GM12878 (cell line): ENCODE measurements around the gene TGFB1. TPM values are rescaled to one million over a fixed set of nuclear protein-coding genes. Genes with fewer than 3 reads are reported as not detected.

ENCODE experiments used
- ATAC-seq: fragments of 200-7000 bp; cut with Tn5 transposase; 3 replicates; pipeline ENCODE4 v1.9.1; 2020; ENCODE audit warnings: mild to moderate bottlenecking, moderate library complexity
- BruUV-seq: library from RNA; stranded (reverse); fragments of 400-500 nt; replicated peaks from 2 replicates; lab custom pipeline; 2021; lab: Mats Ljungman, UMichigan
- CTCF ChIA-PET: fragments of 300-600 bp; sonication (Branson Sonifier 250); formaldehyde crosslinking; extraction: SDS; loops from one replicate; lab custom pipeline; 2021; ENCODE audit warnings: inconsistent platforms; lab: Yijun Ruan, JAX
- POLR2A ChIA-PET: fragments of 350-600 bp; formaldehyde crosslinking; extraction: SDS; loops from one replicate; lab custom pipeline; 2021; ENCODE audit warnings: inconsistent platforms; lab: Charles Lee
- RAD21 ChIA-PET: fragments of 300-600 bp; sonication (Branson Sonifier 250); formaldehyde crosslinking; loops from one replicate; lab custom pipeline; 2023; ENCODE audit warnings: antibody characterized with exemption; ENCODE audit not compliant: unreplicated experiment; lab: Charles Lee
- SMC1A ChIA-PET: fragments of 300-600 bp; sonication (Branson Sonifier 250); formaldehyde crosslinking; loops from one replicate; lab custom pipeline; 2023; ENCODE audit not compliant: unreplicated experiment, uncharacterized antibody; lab: Charles Lee
- DNase-seq: peaks from one replicate; pipeline ENCODE4 v3.0.0-alpha.2; 2011; ENCODE audit warnings: low read depth, low spot score
- FAIRE-seq: peaks from 3 replicates; lab custom pipeline; 2011; peaks lifted over from hg19 to GRCh38; lab: Jason Lieb, UNC
- H2AFZ ChIP-seq: 2 replicates; pipeline ENCODE4 v1.6.0; 2011; ENCODE audit warnings: low read depth, low read length, control low read depth; ENCODE audit not compliant: control insufficient read depth
- H3K27ac ChIP-seq: 2 replicates; pipeline ENCODE4 v1.5.1; 2011; ENCODE audit warnings: control low read depth; ENCODE audit not compliant: control insufficient read depth, insufficient read depth
- H3K27me3 ChIP-seq, 2 experiments: replicated peaks in 1 of 2; 2 replicates each; pipeline versions ENCODE4 v1.6.0 to v1.6.1; 2011; ENCODE audit warnings: low read length in 1 of 2; ENCODE audit not compliant: control insufficient read depth in 2 of 2, insufficient read depth in 2 of 2
- H3K36me3 ChIP-seq, 2 experiments: 2 replicates each; pipeline ENCODE4 v1.5.1; 2011; ENCODE audit warnings: low read length in 1 of 2; ENCODE audit not compliant: control insufficient read depth in 2 of 2, insufficient read depth in 2 of 2
- H3K4me1 ChIP-seq: 2 replicates; pipeline ENCODE4 v1.6.1; 2011; ENCODE audit warnings: mild to moderate bottlenecking, low read length, moderate library complexity, mixed read lengths; ENCODE audit not compliant: control insufficient read depth, insufficient read depth
- H3K4me2 ChIP-seq: 2 replicates; pipeline ENCODE4 v1.6.0; 2011; ENCODE audit warnings: control low read depth; ENCODE audit not compliant: control insufficient read depth, insufficient read depth
- H3K4me3 ChIP-seq: fragments of 200-600 bp; sonication (generic); 2 replicates; pipeline ENCODE4 v1.5.1; 2016
- H3K79me2 ChIP-seq: 2 replicates; pipeline ENCODE4 v1.6.0; 2011; ENCODE audit warnings: low read length; ENCODE audit not compliant: control insufficient read depth, insufficient read depth
- H3K9ac ChIP-seq: 2 replicates; pipeline ENCODE4 v1.8.0; 2011; ENCODE audit warnings: low read length, control low read depth, mixed read lengths; ENCODE audit not compliant: control insufficient read depth, insufficient read depth
- H3K9me3 ChIP-seq: replicated peaks from 3 replicates; pipeline ENCODE4 v1.5.1; 2011; ENCODE audit warnings: mild to moderate bottlenecking, low read length; ENCODE audit not compliant: control insufficient read depth, insufficient read depth
- H4K20me1 ChIP-seq: 2 replicates; pipeline ENCODE4 v1.6.0; 2011; ENCODE audit not compliant: control insufficient read depth, insufficient read depth
- ATF2 ChIP-seq: IDR thresholded peaks from 2 replicates; pipeline ENCODE4 v1.6.1; 2012; ENCODE audit warnings: low read length, inconsistent platforms
- ATF7 ChIP-seq: fragments of 450-650 bp; IDR thresholded peaks from 2 replicates; pipeline ENCODE4 v1.6.1; 2016; ENCODE audit warnings: low read depth, mild to moderate bottlenecking
- BHLHE40 ChIP-seq, 2 experiments: fragments of 450-650 bp in 1 of 2; IDR thresholded peaks; 2 replicates each; pipeline ENCODE4 v1.6.1; 2011 to 2017; ENCODE audit warnings: low read depth in 2 of 2, borderline replicate concordance in 1 of 2, improper control_type of control experiment in 1 of 2, low read length in 1 of 2, mild to moderate bottlenecking in 1 of 2
- CBX3 ChIP-seq: fragments of 200-600 bp; sonication (generic); IDR thresholded peaks from 2 replicates; pipeline ENCODE4 v1.6.1; 2016; ENCODE audit warnings: low read depth, borderline replicate concordance
- CREB1 ChIP-seq: IDR thresholded peaks from 2 replicates; pipeline ENCODE4 v1.6.1; 2012; ENCODE audit warnings: low read depth, mild to moderate bottlenecking, inconsistent platforms
- CTCF ChIP-seq, 3 experiments: IDR thresholded peaks in 2 of 3; conservative IDR thresholded peaks in 1 of 3; 2 replicates each; pipeline ENCODE4 v1.5.1; 2011; ENCODE audit warnings: low read depth in 3 of 3, low read length in 3 of 3, mild to moderate bottlenecking in 3 of 3, control low read depth in 2 of 3, moderate library complexity in 2 of 3, inconsistent platforms in 1 of 3, mixed read lengths in 1 of 3; ENCODE audit not compliant: control insufficient read depth in 2 of 3, insufficient read depth in 1 of 3; ENCODE audit errors: extremely low read depth in 1 of 3
- IRF4 ChIP-seq: IDR thresholded peaks from 2 replicates; pipeline ENCODE4 v1.6.1; 2011; ENCODE audit warnings: low read depth, low read length
- MEF2A ChIP-seq: IDR thresholded peaks from 2 replicates; pipeline ENCODE4 v1.6.1; 2011; ENCODE audit warnings: low read depth, mild to moderate bottlenecking, low read length, moderate library complexity; ENCODE audit not compliant: insufficient read depth
- MXI1 ChIP-seq: fragments of 150-350 bp; IDR thresholded peaks from 2 replicates; pipeline ENCODE4 v1.6.1; 2011; ENCODE audit warnings: low read depth, mild to moderate bottlenecking, inconsistent platforms, low read length, improper control_type of control experiment
- MYC ChIP-seq: IDR thresholded peaks from 2 replicates; pipeline ENCODE4 v1.6.1; 2011; ENCODE audit warnings: mild to moderate bottlenecking, low read length, moderate library complexity, inconsistent platforms; ENCODE audit not compliant: insufficient read depth, insufficient replicate concordance, insufficient read length, severe bottlenecking
- POLR2A ChIP-seq: IDR thresholded peaks from 2 replicates; pipeline ENCODE4 v1.6.1; 2011; ENCODE audit warnings: low read depth, mild to moderate bottlenecking, low read length
- POLR2AphosphoS5 ChIP-seq: IDR thresholded peaks from 2 replicates; pipeline ENCODE4 v1.6.1; 2011; ENCODE audit warnings: mild to moderate bottlenecking, low read length, inconsistent platforms
- POU2F2 ChIP-seq: IDR thresholded peaks from 3 replicates; pipeline ENCODE4 v1.6.1; 2011; ENCODE audit warnings: low read depth, mild to moderate bottlenecking, low read length, borderline replicate concordance
- RAD21 ChIP-seq: IDR thresholded peaks from 2 replicates; pipeline ENCODE4 v1.6.1; 2011; ENCODE audit warnings: mild to moderate bottlenecking, low read depth, low read length, moderate library complexity; ENCODE audit not compliant: insufficient read depth
- SMAD5 ChIP-seq: IDR thresholded peaks from 2 replicates; pipeline ENCODE4 v1.6.1; 2016; ENCODE audit warnings: antibody characterized with exemption, low read depth
- TCF3 ChIP-seq: IDR thresholded peaks from 2 replicates; pipeline ENCODE4 v1.6.1; 2012; ENCODE audit warnings: low read depth, mild to moderate bottlenecking, low read length, borderline replicate concordance; ENCODE audit not compliant: insufficient read depth
- YY1 ChIP-seq: IDR thresholded peaks from 2 replicates; pipeline ENCODE4 v1.6.1; 2011; ENCODE audit warnings: low read depth, mild to moderate bottlenecking, low read length
- ZNF217 ChIP-seq: fragments of 450-650 bp; IDR thresholded peaks from 2 replicates; pipeline ENCODE4 v1.6.1; 2017; ENCODE audit warnings: antibody characterized with exemption, mild to moderate bottlenecking
- WGBS: methylation state at CpG from one replicate; pipeline ENCODE4 v1.1.6; 2016; ENCODE audit warnings: low lambda C conversion rate; ENCODE audit not compliant: insufficient replicate concordance, insufficient coverage; ENCODE audit errors: missing lambda C conversion rate; 5-methylcytosine and 5-hydroxymethylcytosine counted together
- in situ Hi-C: fragments of 300-500 bp; cut with MboI; formaldehyde crosslinking; loops from 9 replicates; pipeline ENCODE4 v1.14.3; 2018; ENCODE audit warnings: mixed read lengths
- intact Hi-C: fragments of 100-400 bp; cut with micrococcal nuclease; formaldehyde crosslinking; loops from one replicate; pipeline ENCODE4 v1.14.2; 2022; ENCODE audit not compliant: unreplicated experiment
- polyA plus RNA-seq, 11 experiments: library from polyadenylated mRNA; depleted of rRNA in 4 of 11; unstranded in 6 of 11; stranded (reverse) in 5 of 11; fragments of >200 nt; fragmentation: Nextera tagmentation in 4 of 11; fragmentation: Illumina TruSeq in 1 of 11; extraction: Ambion mirVana in 4 of 11; extraction: Trizol in 1 of 11; gene quantifications; 1 replicate in 1 of 11; 2 replicates in 10 of 11; pipeline versions ENCODE4 v1.2.1 to v1.2.3, GENCODE V29; 2011 to 2016; ENCODE audit warnings: inconsistent platforms in 2 of 11, missing spikeins in 2 of 11, low read depth in 1 of 11
- total RNA-seq, 4 experiments: library from RNA; depleted of rRNA in 3 of 4; stranded (reverse); fragments of >200 nt in 3 of 4; fragmentation: Illumina TruSeq in 1 of 4; extraction: Trizol in 1 of 4; gene quantifications; 2 replicates each; pipeline versions ENCODE4 v1.2.1 to v1.2.3, GENCODE V29; 2013 to 2021
- TF ChIP-seq, protein P1 (sequence below): IDR thresholded peaks from 2 replicates; pipeline ENCODE4 v1.6.1; 2011; ENCODE audit warnings: borderline replicate concordance, low read depth, mild to moderate bottlenecking, moderate library complexity, mixed read lengths, low read length; ENCODE audit not compliant: insufficient read depth; ENCODE audit errors: extremely low read length

The TGFB1 gene
- total and polyA plus RNA-seq, 10 of the 15 experiments (the other 5 are each of a cell fraction or from before 2014, with no cell fraction given): 0.23 to 120 (median 10.9) TPM

DNA sequence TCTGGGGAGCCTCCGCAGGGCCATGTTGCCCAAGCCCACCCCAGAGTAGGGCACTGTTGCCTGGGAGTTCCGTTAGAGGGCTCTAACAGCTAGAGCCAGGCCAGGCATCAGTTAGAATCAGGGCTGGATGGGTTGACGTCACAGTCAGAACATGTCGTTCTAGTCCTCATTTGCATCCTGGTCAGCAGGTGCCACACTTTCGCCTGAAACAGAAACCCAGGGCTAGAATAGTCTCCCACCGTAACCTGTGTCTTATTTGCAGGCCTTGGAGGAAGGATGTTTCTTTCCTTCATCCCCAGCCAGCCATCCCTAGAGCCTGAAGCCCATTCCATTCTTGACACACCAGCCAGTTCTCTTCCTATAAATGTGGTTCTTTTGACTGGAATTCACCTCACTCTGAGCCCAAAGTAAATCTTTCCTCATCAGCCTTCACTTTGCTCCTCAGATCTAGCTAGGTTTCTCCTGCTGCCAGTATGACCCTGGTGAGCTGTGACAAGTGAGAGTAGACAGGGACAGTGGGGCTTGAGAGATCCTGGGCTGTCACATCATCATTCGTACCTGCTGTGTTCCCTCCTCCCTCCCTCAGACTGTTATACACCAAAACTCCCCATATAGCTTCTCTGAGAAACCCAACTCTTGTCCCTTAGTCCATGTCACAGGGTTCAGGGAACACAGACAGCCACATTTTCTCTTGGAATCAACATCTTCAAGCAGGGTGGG lies 55.9 kb downstream of the TGFB1 start:
- FAIRE-seq (peak; percentile 93), DNase-seq (peak; percentile 64), ATAC-seq (peak; percentile 94)
- H3K79me2 ChIP-seq: peaks cover 10% of the 10 kb centered on the region
- ChIA-PET CTCF (interaction anchor here (0.6 to 7.5 kb wide), 14 partner anchors 8 to 1074 kb away, joined by 3 to 50 read pairs (median 4); partner anchors contain the start of genes B9D2 and HNRNPUL1), RAD21 (interaction anchor here (1.0 to 3.4 kb wide), 8 partner anchors 10 to 142 kb away, joined by 3 to 23 read pairs (median 4); partner anchors contain the start of gene DMAC2), SMC1A (interaction anchor here (0.6 to 4.1 kb wide), 7 partner anchors 10 to 888 kb away, joined by 3 to 36 read pairs (median 4); partner anchors contain the start of genes B9D2 and HNRNPUL1), POLR2A (interaction anchor here (0.5 to 3.2 kb wide), 5 partner anchors 13 to 516 kb away, joined by 3 to 11 read pairs (median 4); partner anchors contain the start of gene HNRNPUL1)
- no peaks in the 10 kb centered on the region for H3K9me3 ChIP-seq
- H3K9ac ChIP-seq: peak overlapping the region; percentile 54
- H3K4me2 ChIP-seq: peak overlapping the region; percentile 92
- no peaks in the 10 kb centered on the region for H4K20me1 ChIP-seq
- no TSS peak for BruUV-seq
- WGBS: 3% methylated on average over 7 of the region's 7 CpGs
- H3K27ac ChIP-seq: peak overlapping the region; percentile 95
- H3K27me3 ChIP-seq: no peaks in the 10 kb centered on the region
- no peak overlapping the region for H2AFZ ChIP-seq
- intact Hi-C loops: no loop called here
- peaks cover 49 to 59% of the 10 kb centered on the region in 2 experiments for H3K36me3 ChIP-seq
- peaks cover 56% of the 10 kb centered on the region for H3K4me1 ChIP-seq
- in situ Hi-C loops: no loop called here
- H3K4me3 ChIP-seq: peak overlapping the region; percentile 1; the same call in 1 of the 2 replicates
- TF ChIP-seq POLR2AphosphoS5 (peak; percentile 63; the same call in 1 of the 2 replicates), ATF7 (peak; percentile 81), MEF2A (no peak), TCF3 (peak; percentile 62; the same call in 1 of the 2 replicates), IRF4 (peak; percentile 68), CTCF (IDR thresholded peaks at IDR 0.05 in 2 of 3, conservative IDR thresholded peaks at IDR 0.05 in 1 of 3; ENCODE audit: control insufficient read depth in 2 of 3, extremely low read depth in 1 of 3, insufficient read depth in 1 of 3, low read depth in 3 of 3, low read length in 3 of 3) (peak; percentile 20 to 26 (median 24); a peak in 3 of 6 replicates), RAD21 (peak; percentile 33; the same call in 1 of the 2 replicates), POLR2A (peak; percentile 39; the same call in 1 of the 2 replicates), CBX3 (no peak), ZNF217 (no peak), BHLHE40 (IDR thresholded peaks at IDR 0.05; ENCODE audit: borderline replicate concordance in 1 of 2, low read depth in 2 of 2, low read length in 1 of 2) (peak; percentile 75 to 84), ATF2 (0 out of 2 replicates have a peak, but pooled peaks have one; percentile 24), YY1 (peak; percentile 6; the same call in 1 of the 2 replicates), MXI1 (0 out of 2 replicates have a peak, but pooled peaks have one; percentile 29), MYC (no peak), CREB1 (peak; percentile 93), SMAD5 (no peak), POU2F2 (peak; percentile 97)
- TF ChIP-seq, protein P1, sequence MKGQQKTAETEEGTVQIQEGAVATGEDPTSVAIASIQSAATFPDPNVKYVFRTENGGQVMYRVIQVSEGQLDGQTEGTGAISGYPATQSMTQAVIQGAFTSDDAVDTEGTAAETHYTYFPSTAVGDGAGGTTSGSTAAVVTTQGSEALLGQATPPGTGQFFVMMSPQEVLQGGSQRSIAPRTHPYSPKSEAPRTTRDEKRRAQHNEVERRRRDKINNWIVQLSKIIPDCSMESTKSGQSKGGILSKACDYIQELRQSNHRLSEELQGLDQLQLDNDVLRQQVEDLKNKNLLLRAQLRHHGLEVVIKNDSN: peak; percentile 9
